Measurements from ENCODE around the gene TANC1.

Gene TANC1

DNA sequence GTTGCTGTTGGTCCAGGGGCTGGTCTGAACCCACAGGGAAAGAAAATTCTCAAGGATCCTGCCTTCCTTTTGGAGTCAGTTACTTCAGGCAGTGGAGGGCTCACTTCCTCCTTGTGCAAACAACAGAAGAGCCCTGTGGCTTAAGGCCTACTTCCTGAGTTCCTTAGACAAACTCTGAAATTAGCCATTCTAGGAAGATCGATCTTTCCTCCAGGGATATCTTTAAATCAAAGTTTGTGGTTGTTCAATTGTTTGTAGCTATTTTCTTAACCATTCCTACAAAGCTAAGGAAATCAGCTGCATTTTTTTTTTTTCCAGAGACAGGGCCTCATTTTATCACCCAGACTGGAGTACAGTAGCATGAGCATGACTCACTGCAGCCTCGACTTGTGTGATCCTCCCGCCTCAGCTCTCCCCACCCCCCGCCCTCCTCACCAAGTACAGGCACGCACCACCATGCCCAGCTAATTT lies 156.0 kb downstream of the TANC1 start:
- Histone ChIP-seq H3K4me3 (no peak overlapping the region), H3K4me1 (peaks cover 0 to 34% (median 15%) of the 10 kb centered on the region in 4 donors), H3K27ac (peak overlapping the region; percentile 2 to 23), H3K36me3 (no peaks in the 10 kb centered on the region), H3K27me3 (no peaks in the 10 kb centered on the region), H3K9me3 (no peaks in the 10 kb centered on the region)
- TF ChIP-seq, protein P1, sequence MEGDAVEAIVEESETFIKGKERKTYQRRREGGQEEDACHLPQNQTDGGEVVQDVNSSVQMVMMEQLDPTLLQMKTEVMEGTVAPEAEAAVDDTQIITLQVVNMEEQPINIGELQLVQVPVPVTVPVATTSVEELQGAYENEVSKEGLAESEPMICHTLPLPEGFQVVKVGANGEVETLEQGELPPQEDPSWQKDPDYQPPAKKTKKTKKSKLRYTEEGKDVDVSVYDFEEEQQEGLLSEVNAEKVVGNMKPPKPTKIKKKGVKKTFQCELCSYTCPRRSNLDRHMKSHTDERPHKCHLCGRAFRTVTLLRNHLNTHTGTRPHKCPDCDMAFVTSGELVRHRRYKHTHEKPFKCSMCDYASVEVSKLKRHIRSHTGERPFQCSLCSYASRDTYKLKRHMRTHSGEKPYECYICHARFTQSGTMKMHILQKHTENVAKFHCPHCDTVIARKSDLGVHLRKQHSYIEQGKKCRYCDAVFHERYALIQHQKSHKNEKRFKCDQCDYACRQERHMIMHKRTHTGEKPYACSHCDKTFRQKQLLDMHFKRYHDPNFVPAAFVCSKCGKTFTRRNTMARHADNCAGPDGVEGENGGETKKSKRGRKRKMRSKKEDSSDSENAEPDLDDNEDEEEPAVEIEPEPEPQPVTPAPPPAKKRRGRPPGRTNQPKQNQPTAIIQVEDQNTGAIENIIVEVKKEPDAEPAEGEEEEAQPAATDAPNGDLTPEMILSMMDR (IDR thresholded peaks at IDR 0.05), result no peak
- intact Hi-C loops (cut with DNase I; ENCODE audit: low total_unique reads), result loop anchor here (5.0 kb wide), 1 partner anchor 77 kb away; no protein-coding TSS in a partner anchor
- DNase-seq, result peak in 1 of 2 donors; percentile 38

DNA sequence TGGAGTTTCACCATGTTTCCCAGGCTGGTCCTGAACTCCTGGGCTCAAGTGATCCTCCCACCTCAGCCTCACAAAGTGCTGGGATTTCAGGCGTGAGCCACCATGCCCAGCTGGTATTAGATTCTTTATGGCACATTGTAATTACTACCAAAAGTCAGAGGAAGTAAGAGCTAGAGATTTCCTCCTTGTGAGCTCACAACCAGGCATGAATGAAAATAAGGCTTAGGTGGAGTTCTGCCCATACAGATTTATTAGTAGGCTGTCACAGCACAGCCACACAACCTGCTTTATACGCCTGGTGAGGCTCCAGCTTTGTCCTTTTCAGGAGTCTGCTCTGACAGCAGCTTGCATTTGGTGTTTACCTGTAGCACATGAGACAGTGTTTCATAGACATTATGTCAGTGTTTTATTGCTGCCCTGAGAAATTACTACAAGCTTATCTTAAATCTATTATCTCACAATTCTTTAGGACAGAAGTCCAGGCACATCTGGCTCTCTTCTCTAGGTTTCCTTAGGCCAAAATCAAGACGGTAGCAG lies 156.6 kb downstream of the TANC1 start:
- Histone ChIP-seq H3K27me3 (no peaks in the 10 kb centered on the region), H3K4me3 (no peak overlapping the region), H3K9me3 (no peaks in the 10 kb centered on the region), H3K4me1 (peaks cover 0 to 34% (median 16%) of the 10 kb centered on the region in 4 donors), H3K27ac (peak overlapping the region in 1 of 2 donors; percentile 2), H3K36me3 (no peaks in the 10 kb centered on the region)
- DNase-seq, result no peak
- TF ChIP-seq, protein P1 (IDR thresholded peaks at IDR 0.05), result no peak
- intact Hi-C loops (cut with DNase I; ENCODE audit: low total_unique reads), result loop anchor here (5.0 kb wide), 1 partner anchor 78 kb away; no protein-coding TSS in a partner anchor

DNA sequence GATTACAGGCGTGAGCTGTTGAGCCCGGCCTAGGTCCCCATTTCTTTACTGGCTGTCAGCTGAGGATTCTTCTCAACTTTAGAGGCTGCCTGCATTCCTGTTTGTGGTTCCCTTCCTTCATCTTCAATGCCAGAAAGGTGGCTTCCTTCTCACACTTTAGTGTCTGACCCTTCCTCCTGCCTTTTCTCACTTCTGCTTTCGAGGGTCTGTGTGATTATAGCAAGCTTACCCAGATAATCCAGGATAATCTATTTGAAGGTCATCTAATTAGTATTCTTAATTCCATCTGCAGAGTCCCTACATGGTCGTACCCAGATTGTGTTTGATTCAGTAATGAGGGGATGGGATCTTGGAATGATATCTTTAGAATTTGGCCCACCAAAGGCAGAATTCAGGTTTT lies 157.4 kb downstream of the TANC1 start:
- no peak overlapping the region for H3K27ac ChIP-seq
- H3K9me3 ChIP-seq, result no peaks in the 10 kb centered on the region
- no peaks in the 10 kb centered on the region for H3K36me3 ChIP-seq
- TF ChIP-seq, protein P1 (IDR thresholded peaks at IDR 0.05), result no peak
- no peak overlapping the region for H3K4me3 ChIP-seq
- H3K27me3 ChIP-seq, result no peaks in the 10 kb centered on the region
- intact Hi-C loops (cut with DNase I; ENCODE audit: low total_unique reads), result no loop called here
- no peak for DNase-seq
- peaks cover 0 to 34% (median 16%) of the 10 kb centered on the region in 4 donors for H3K4me1 ChIP-seq

DNA sequence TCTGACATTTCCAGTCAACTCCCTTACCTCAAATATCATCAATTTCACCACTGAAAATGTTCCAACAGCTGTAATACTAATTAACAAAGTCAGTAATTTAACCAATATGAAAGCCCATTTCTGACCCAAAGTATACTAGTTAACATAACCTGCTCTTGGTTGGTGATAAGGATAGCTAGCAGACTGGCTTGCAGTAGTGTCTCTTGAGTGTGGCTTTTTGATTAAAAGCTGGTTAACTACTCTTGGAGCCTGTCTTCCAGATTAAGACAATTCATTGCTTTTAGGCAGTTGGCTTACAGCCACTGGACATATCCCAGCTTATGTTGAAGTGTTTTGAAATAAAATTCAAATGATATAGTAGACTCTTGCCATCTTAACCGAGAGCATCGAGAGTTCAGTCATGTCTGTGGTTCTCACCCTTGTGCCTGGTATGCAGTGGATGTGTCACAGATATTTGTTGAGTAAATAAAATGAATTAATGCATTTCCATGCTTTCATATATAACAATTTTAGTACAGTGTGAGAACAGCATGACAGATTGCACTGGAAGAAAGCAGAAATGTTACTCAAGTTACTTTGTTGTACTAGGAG lies 158.1 kb downstream of the TANC1 start:
- TF ChIP-seq, protein P1 (IDR thresholded peaks at IDR 0.05), result no peak
- H3K4me3 ChIP-seq, result no peak overlapping the region
- no peak overlapping the region for H3K27ac ChIP-seq
- H3K9me3 ChIP-seq, result no peaks in the 10 kb centered on the region
- H3K27me3 ChIP-seq, result no peaks in the 10 kb centered on the region
- DNase-seq, result no peak
- H3K4me1 ChIP-seq, result peaks cover 0 to 40% (median 19%) of the 10 kb centered on the region in 4 donors
- H3K36me3 ChIP-seq, result no peaks in the 10 kb centered on the region
- intact Hi-C loops (cut with DNase I; ENCODE audit: low total_unique reads), result no loop called here

DNA sequence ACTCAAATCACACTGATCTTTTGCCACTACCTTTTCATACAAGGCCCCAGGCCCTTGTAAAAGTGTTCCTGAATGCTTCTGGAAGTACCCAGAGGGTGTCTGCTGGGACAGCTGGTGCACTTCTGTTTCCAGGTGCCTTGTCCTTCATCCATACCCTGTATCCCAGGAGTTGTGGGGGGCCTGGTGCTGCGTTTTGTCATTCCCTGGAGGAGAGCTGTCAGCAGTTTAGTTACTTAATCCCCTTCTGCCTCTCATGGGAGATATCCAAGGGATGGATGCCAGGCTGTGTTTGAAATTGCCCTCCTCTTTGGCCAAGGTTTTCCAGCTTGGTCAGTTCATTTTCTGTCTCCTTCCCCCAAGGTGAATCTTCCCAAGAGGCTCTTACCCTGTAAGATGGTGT lies 159.8 kb downstream of the TANC1 start:
- H3K9me3 ChIP-seq, result no peaks in the 10 kb centered on the region
- H3K4me1 ChIP-seq, result peaks cover 0 to 55% (median 26%) of the 10 kb centered on the region in 4 donors
- TF ChIP-seq, protein P1 (IDR thresholded peaks at IDR 0.05), result no peak

More for the DNA sequence above, 159.8 kb downstream of the TANC1 start:
- no peaks in the 10 kb centered on the region for H3K36me3 ChIP-seq
- intact Hi-C loops (cut with DNase I; ENCODE audit: low total_unique reads), result no loop called here
- no peaks in the 10 kb centered on the region for H3K27me3 ChIP-seq
- no peak overlapping the region for H3K4me3 ChIP-seq
- no peak overlapping the region for H3K27ac ChIP-seq
- no peak for DNase-seq

Measured in tibial artery (tissue), 4 donors.